ENCODE results near the gene ZNRF3.

- TF ChIP-seq CTCF (IDR thresholded peaks at IDR 0.05) (no peak), ZFX (IDR thresholded peaks at IDR 0.05; ENCODE audit: borderline replicate concordance) (no peak)
Observed at GRCh38 chr22:28874061-28874460, 9.3 kb upstream of the ZNRF3 start.
